GM12892 (cell line): Measurements from ENCODE around the gene PPIL1.

Experiments
- DNase-seq: peaks from one replicate; pipeline ENCODE4 v3.0.0; 2011; ENCODE audit not compliant: insufficient read length
- FAIRE-seq: peaks from 2 replicates; lab custom pipeline; 2011; peaks lifted over from hg19 to GRCh38; lab: Jason Lieb, UNC
- POLR2A ChIP-seq: IDR thresholded peaks from 2 replicates; pipeline ENCODE4 v1.6.1; 2011; ENCODE audit warnings: low read depth, low read length, control low read depth
- POLR2AphosphoS5 ChIP-seq: IDR thresholded peaks from 2 replicates; pipeline ENCODE4 v1.6.1; 2011; ENCODE audit warnings: low read depth, low read length, control low read depth
- TAF1 ChIP-seq: IDR thresholded peaks from 2 replicates; pipeline ENCODE4 v1.6.1; 2011; ENCODE audit warnings: low read depth, mild to moderate bottlenecking, control low read depth, low read length, borderline replicate concordance

The PPIL1 gene

DNA sequence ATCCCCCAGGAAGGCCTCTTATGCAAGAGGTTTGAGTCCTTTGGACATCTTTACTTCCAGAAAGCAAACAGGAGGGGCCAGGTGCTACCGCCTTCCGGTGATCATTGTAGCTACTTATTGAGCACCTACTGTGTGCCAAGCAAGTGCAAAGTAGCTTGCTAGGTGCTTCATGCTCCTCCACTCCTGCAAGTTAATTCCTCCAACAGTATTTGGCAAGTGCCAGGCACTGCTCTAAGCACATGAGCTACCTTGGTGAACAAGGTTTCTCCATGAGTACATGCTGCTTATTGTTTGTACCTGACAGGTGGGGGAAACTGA lies 37.6 kb downstream of the PPIL1 start:
- no peak for DNase-seq
- no peak for FAIRE-seq
- TF ChIP-seq POLR2A = no peak
- no peak for TF ChIP-seq POLR2AphosphoS5
- TF ChIP-seq TAF1 = no peak

DNA sequence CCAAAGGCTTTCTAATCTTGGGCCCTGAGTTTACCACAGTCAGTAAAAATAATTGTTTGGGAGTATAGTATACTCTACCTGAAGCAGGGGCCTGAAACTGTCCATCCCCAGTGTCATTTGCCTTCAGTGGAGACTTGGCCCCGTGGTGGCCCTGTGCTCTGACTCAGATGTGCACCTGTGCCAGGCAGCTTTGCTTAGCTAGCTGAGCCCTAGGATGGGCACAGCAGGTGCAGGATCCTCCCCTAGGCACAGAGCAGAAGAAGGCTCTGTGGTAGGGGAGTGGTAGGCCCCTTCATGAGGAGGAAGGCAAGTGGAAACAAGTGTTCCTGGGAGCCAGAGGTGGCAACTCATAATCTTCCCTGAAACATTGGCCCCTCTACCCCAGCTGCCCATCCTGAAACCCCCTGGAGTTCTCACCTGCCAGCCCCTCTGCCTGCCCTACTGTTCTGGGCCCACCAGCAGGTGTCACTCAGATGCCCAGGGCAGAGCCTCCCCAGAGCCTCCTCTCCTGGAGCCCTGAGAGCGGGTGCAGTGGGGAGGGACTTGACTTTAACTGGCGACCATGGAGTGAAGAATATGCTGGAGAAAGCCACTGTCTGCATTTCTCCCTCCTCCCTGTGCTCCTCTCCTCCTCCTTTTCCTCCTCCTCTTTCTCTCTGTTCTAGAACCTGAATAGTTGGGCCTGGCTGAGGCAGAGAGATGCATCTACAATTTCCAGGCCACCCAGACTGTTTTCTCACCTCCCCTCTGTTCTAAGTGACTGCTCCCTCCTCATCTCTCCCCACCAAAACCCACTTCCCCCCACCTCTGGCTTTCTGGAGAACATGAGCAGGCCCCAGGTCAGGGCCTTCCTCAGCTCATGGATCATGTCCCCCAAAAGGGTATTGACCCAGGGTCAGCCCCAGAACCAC lies 38.2 kb downstream of the PPIL1 start:
- no peak for FAIRE-seq
- no peak for DNase-seq

DNA sequence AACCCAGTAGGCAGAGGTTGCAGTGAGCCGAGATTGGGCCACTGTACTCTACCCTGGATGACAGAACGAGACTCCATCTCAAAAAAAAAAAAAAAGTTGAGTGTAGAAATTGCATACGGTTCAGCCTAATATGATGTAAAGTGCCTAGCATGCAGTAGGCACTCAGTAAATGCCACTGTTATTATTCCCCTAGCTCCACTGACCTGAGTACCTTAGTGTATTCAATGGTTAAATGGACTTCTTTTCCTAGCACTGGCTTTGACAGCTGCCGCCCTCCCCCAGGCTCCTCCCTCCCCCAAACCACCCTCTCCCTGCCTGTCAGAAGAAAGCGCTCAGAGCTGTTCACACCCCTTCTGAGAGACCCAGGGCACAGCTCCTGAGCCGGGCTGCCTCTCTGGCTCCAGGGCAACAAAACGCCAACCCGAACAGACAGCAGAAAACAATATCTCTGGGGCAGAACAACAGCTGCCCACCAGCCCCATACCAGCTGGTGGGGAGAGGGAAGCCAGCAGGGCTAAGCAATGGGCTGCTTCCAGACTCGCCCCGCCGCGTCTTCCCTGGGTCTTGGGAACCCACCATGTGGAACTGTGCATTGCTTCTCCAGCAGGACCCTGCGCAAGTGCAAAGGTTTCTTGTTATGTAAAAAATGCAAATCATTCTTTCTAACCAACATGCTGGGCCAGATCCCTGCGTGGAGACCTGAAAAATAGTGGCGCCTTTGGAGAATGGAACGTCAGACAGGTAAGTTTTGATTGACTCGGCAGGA lies 39.8 kb downstream of the PPIL1 start:
- no peak for FAIRE-seq
- DNase-seq = no peak
- TF ChIP-seq POLR2A (no peak), POLR2AphosphoS5 (no peak), TAF1 (no peak)

More for the DNA sequence above, 38.2 kb downstream of the PPIL1 start:
- TF ChIP-seq POLR2AphosphoS5 (no peak), POLR2A (no peak), TAF1 (no peak)

DNA sequence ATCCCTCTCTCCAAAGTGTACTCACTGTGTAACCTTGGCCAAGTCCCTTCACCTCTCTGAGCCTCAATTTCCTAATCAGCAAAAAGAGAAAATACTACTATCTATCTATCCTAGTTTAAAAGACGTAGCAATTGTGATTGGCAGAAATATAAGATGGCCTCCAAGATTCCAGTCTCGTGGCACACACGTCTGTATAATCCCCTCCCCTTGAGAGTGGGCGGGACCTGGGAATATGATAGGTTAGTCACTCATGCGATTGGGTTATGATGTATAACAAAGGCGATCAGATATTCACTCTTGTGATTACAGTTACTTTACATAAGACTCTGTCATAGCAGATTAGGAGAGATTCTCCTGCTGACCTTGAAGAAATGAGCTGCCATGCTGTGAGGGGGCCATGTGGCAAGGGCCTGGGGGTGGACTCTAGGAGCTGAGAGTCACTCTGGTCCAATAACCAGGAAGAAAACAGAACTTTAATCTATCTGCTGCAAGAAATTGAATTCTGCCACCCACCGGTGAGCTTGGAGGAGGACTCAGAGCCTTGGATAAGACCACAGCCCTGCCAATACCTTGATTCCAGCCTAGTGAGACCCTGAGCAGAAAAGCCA lies 41.3 kb downstream of the PPIL1 start:
- FAIRE-seq (no peak), DNase-seq (no peak)
- TF ChIP-seq POLR2AphosphoS5 = no peak
- TF ChIP-seq POLR2A = no peak
- no peak for TF ChIP-seq TAF1

DNA sequence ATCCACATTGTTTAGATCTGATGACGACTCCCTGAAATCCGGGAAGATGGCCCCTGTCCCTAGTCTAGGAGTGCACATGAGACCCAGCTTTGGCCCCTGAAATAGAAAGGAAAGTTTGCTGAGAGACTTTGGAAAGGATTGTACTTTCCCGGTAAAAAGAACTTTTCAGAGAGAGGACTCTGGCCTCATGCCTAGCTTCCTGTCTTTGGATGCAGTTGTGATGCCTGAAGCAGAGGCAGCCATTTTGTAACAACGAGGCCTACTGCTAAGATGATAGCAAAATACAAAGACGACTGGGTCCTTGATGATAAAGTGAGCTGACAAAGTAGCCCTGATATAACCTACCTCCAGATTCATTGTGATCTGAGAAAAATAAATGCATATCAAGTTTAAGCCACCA lies 42.3 kb downstream of the PPIL1 start:
- no peak for FAIRE-seq
- no peak for DNase-seq
- TF ChIP-seq POLR2A (no peak), TAF1 (no peak), POLR2AphosphoS5 (no peak)

GRCh38 chr6:36830577-36830976 lies 44.0 kb downstream of the PPIL1 start:
- no peak for DNase-seq
- no peak for FAIRE-seq
- TF ChIP-seq POLR2AphosphoS5 (no peak), POLR2A (no peak), TAF1 (no peak)

GRCh38 chr6:36829919-36830544 lies 44.6 kb downstream of the PPIL1 start:
- no peak for TF ChIP-seq POLR2A
- no peak for TF ChIP-seq TAF1
- TF ChIP-seq POLR2AphosphoS5 = no peak
- DNase-seq (no peak), FAIRE-seq (no peak)

DNA sequence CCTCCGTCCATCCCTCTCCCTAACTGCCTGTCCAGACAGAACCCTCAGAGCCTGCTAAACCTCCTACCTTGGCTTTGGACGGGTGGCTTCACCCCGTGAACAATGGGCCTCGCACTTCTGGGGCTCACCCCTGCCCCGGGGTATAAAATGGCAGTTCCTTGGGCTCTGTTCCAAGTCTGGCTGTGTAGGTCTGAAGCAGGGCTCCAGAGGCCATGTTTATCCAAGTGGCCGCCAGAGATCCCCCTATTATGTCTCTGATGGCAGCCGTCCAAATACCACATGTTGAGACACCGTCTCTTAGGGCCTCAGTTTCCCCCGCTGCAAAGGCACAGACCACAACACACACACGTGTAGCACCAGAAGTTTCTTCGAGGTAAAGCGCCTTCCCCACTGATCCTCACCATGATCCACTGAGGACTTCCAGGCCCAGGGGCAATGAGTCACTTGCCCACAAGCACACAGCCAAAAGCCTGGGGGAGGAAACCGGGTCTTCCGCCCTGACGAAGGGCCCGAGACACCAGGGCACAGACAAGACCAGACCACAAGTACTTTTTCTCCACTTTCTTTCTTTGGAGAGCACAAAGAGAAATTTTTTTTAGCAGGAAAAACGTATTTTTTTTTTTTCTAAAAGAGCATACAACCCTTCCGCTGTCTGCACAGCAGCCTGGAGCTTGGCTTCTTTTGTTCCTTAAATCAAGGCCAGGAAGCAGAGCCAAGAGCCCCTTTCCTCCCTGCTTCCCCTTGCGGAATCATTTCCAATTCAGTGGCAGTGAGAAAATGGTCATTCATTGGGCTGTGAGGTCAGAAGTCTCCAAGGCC lies 47.1 kb downstream of the PPIL1 start:
- DNase-seq (no peak), FAIRE-seq (no peak)

DNA sequence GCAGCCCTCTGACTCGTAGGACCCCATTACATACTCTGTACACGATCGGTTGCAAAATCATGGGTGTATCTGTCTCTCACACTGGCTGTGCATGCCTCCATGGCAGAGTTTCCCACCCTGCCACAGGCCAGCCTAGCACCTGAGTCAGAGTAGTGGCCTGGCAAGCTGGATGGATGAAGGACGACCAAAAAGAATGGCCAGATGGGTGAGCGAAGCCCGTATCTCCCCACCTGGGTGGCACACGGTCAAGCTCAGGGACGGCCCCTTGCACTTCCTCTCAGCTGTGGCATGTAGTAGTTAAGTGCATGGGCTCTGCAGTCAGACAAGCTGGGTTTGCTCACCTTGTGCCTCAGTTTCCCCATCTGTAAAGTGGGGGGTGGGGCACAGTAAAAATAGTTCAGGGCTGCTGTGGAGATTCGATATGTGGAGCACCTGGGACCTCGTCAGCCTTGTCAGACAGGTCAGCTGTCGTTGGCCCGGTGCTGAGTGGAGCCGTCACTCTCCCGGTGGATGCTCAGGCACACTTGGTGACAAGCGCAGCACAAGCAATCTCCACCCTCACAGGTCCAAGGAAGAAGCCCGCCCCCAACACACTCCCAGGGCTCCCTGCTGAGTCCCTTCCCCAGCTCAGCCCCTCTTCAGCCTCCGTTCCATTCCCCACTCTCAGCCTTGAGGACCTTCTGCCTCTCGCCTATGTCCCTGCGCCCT lies 47.9 kb downstream of the PPIL1 start:
- FAIRE-seq (no peak), DNase-seq (no peak)
- no peak for TF ChIP-seq POLR2A
- TF ChIP-seq POLR2AphosphoS5 = no peak
- TF ChIP-seq TAF1 = no peak

More for the DNA sequence above, 47.1 kb downstream of the PPIL1 start:
- TF ChIP-seq POLR2A = no peak
- TF ChIP-seq TAF1 = no peak
- no peak for TF ChIP-seq POLR2AphosphoS5

DNA sequence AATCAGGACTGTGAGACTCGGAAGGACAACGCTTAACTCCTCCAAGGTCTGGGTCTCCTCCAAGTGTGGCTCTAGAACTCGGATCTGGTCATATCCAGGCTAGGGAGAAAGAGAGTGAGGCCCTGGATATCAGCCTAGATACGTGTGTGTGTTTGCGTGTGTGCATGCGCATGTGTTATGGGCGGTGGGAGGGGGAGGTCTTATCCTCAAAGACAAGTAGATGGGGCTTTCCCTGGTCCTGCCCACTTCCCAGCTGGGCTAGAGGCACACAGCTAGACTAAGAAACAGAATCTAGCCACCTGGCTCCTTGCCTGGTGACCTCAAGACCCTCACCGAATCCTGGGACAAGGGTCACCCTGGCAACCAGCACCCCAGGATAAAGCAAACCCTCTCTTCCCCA lies 48.6 kb downstream of the PPIL1 start:
- DNase-seq (no peak), FAIRE-seq (no peak)
- TF ChIP-seq POLR2A (no peak), POLR2AphosphoS5 (no peak), TAF1 (no peak)
